Smooth muscle cell (in vitro differentiated cells): ENCODE measurements around the gene ACAP3. TPM values are rescaled to one million over a fixed set of nuclear protein-coding genes. Genes with fewer than 3 reads are reported as not detected.

Source experiments
- DNase-seq: peaks from one replicate; lab custom pipeline; 2025; ENCODE audit not compliant: unreplicated experiment; lab: John Stamatoyannopoulos, UW
- H2AFZ ChIP-seq: fragments of 200-600 bp; sonication (generic); 2 replicates; pipeline ENCODE4 v1.6.0; 2016; ENCODE audit warnings: antibody characterized with exemption, low read depth, mild to moderate bottlenecking
- H3F3A ChIP-seq: fragments of 200-600 bp; sonication (generic); 2 replicates; pipeline ENCODE4 v1.6.0; 2017; ENCODE audit warnings: antibody characterized with exemption, low read depth
- H3K27ac ChIP-seq: fragments of 200-600 bp; sonication (generic); 2 replicates; pipeline ENCODE4 v1.5.1; 2016; ENCODE audit warnings: low read depth, mild to moderate bottlenecking
- H3K27me3 ChIP-seq: fragments of 200-600 bp; sonication (generic); 2 replicates; pipeline ENCODE4 v1.6.1; 2016; ENCODE audit warnings: low read depth, mild to moderate bottlenecking
- H3K36me3 ChIP-seq: fragments of 200-600 bp; sonication (generic); 2 replicates; pipeline ENCODE4 v1.5.1; 2016; ENCODE audit warnings: low read depth
- H3K4me1 ChIP-seq: fragments of 200-600 bp; sonication (generic); 2 replicates; pipeline ENCODE4 v1.5.1; 2016; ENCODE audit warnings: low read depth
- H3K4me2 ChIP-seq: fragments of 200-600 bp; sonication (generic); 2 replicates; pipeline ENCODE4 v1.6.0; 2016; ENCODE audit warnings: mild to moderate bottlenecking
- H3K4me3 ChIP-seq: fragments of 200-600 bp; sonication (generic); 2 replicates; pipeline ENCODE4 v1.5.1; 2016; ENCODE audit warnings: mild to moderate bottlenecking
- H3K79me2 ChIP-seq: fragments of 200-600 bp; sonication (generic); 2 replicates; pipeline ENCODE4 v1.6.0; 2016; ENCODE audit warnings: low read depth, mild to moderate bottlenecking
- H3K9ac ChIP-seq: fragments of 200-600 bp; sonication (generic); 2 replicates; pipeline ENCODE4 v1.6.0; 2016; ENCODE audit warnings: low read depth
- H3K9me3 ChIP-seq: fragments of 200-600 bp; sonication (generic); replicated peaks from 2 replicates; pipeline ENCODE4 v1.5.1; 2016; ENCODE audit warnings: low read depth
- H4K20me1 ChIP-seq: fragments of 200-600 bp; sonication (generic); 2 replicates; pipeline ENCODE4 v1.6.0; 2016; ENCODE audit warnings: low read depth
- CTCF ChIP-seq: fragments of 200-600 bp; sonication (generic); IDR thresholded peaks from 2 replicates; pipeline ENCODE4 v1.5.1; 2017; ENCODE audit warnings: borderline replicate concordance, mild to moderate bottlenecking, antibody characterized with exemption; ENCODE audit not compliant: insufficient read depth, poor library complexity, severe bottlenecking
- WGBS: methylation state at CpG from one replicate; pipeline ENCODE4 v1.1.7; 2016; ENCODE audit warnings: low lambda C conversion rate; 5-methylcytosine and 5-hydroxymethylcytosine counted together
- polyA plus RNA-seq: library from polyadenylated mRNA; unstranded; fragments of >200 nt; fragmentation: Nextera tagmentation; extraction: Ambion mirVana; gene quantifications from 2 replicates; pipeline ENCODE4 v1.2.1, GENCODE V29; 2016
- total RNA-seq: library from RNA; depleted of rRNA; stranded (reverse); fragments of >200 nt; gene quantifications from 2 replicates; pipeline ENCODE4 v1.2.3, GENCODE V29; 2014

Gene ACAP3
- total RNA-seq = 29.9 and 33.7 TPM in 2 replicates
- polyA plus RNA-seq = 63.9 and 72.6 TPM in 2 replicates

- peak within 1 kb of the TSS; percentile 99 for H3K4me2 ChIP-seq
- peak within 1 kb of the TSS; percentile 94 for H2AFZ ChIP-seq
- H3F3A ChIP-seq = peaks cover 4% of the 10 kb centered on the region
- peak within 1 kb of the TSS; percentile 88 for H3K27ac ChIP-seq
- no peaks in the 10 kb centered on the region for H3K36me3 ChIP-seq
- no peaks in the 10 kb centered on the region for H3K27me3 ChIP-seq
- H3K79me2 ChIP-seq = peaks cover 34% of the 10 kb centered on the region
- WGBS = 2% methylated on average over 66 of the region's 131 CpGs
- H3K9ac ChIP-seq = peak within 1 kb of the TSS; percentile 85
- H3K4me1 ChIP-seq = peaks cover 36% of the 10 kb centered on the region
- no peaks in the 10 kb centered on the region for H3K9me3 ChIP-seq
- peaks cover 75% of the 10 kb centered on the region for H4K20me1 ChIP-seq
- H3K4me3 ChIP-seq = peak within 1 kb of the TSS; percentile 86
- DNase-seq = peak; percentile 98
- TF ChIP-seq CTCF = no peak
Measured at GRCh38 chr1:1307923-1308755, at the start of gene ACAP3, which contains the start of gene PUSL1. ACAP3 (minus strand) TSS chr1:1307930; CDS start chr1:1307815, 115 bp downstream. PUSL1 (plus strand) TSS chr1:1308597; CDS start chr1:1308644, 47 bp downstream.

- Histone ChIP-seq H3K4me2 (peak overlapping the region; percentile 92), H3K9ac (peak overlapping the region; percentile 85), H3K27me3 (no peaks in the 10 kb centered on the region), H3K27ac (peak overlapping the region; percentile 96), H3K36me3 (no peaks in the 10 kb centered on the region), H3K9me3 (no peaks in the 10 kb centered on the region), H2AFZ (no peak overlapping the region), H3K79me2 (peaks cover 51% of the 10 kb centered on the region), H3F3A (peaks cover 38% of the 10 kb centered on the region), H3K4me1 (peaks cover 49% of the 10 kb centered on the region), H4K20me1 (peaks cover 58% of the 10 kb centered on the region), H3K4me3 (peak overlapping the region; percentile 64)
- no peak for DNase-seq
- TF ChIP-seq CTCF = no peak
- WGBS = 61% methylated on average over 26 of the region's 26 CpGs
Measured at GRCh38 chr1:1356796-1357401, 49.2 kb upstream of the ACAP3 start.

- Histone ChIP-seq H3K9ac (peak overlapping the region; percentile 85), H3K4me2 (peak overlapping the region; percentile 92), H3K4me3 (peak overlapping the region; percentile 64), H3K36me3 (no peaks in the 10 kb centered on the region), H3K79me2 (peaks cover 51% of the 10 kb centered on the region), H3F3A (peaks cover 33% of the 10 kb centered on the region), H2AFZ (no peak overlapping the region), H3K27me3 (no peaks in the 10 kb centered on the region), H4K20me1 (peaks cover 63% of the 10 kb centered on the region), H3K9me3 (no peaks in the 10 kb centered on the region), H3K4me1 (peaks cover 44% of the 10 kb centered on the region), H3K27ac (peak overlapping the region; percentile 96)
- 50% methylated on average over 1 of the region's 8 CpGs for WGBS
- TF ChIP-seq CTCF = no peak
- DNase-seq = no peak
Measured at GRCh38 chr1:1356166-1356795, 48.6 kb upstream of the ACAP3 start.
